Activated T-helper 1 cell treated with anti-CD3 and anti-CD28 coated beads, Interleukin-12 subunit alpha, Interleukin-12 subunit beta, Interleukin-2, Interleukin-4 antibody, amounts not matched to agents 30 ng/mL and 10 ng/mL and 1 ng/mL, durations not matched to agents 14 hours and 24 hours and 36 hours (primary cell): ENCODE data around the gene MBIP. TPM values are rescaled to one million over a fixed set of nuclear protein-coding genes. Genes with fewer than 3 reads are reported as not detected.

Experiments
- total RNA-seq: library from RNA; stranded (reverse); gene quantifications from 2 replicates; pipeline ENCODE4 v1.2.3, GENCODE V29; 2022

The MBIP gene
- total RNA-seq, 1 donor from 2014 or later = 33.4 TPM

Other genes with a start within 250 kb of the MBIP start
- not detected in 2 replicates for gene PTCSC3, start 143.9 kb downstream of the MBIP start, total RNA-seq
- not detected in 2 replicates for gene NKX2-1, start 199.6 kb upstream of the MBIP start, total RNA-seq